ENCODE measurements around the gene DSCAML1. TPM values are rescaled to one million over a fixed set of nuclear protein-coding genes. Genes with fewer than 3 reads are reported as not detected.
"Not testable (repeated sequence)": the region's sequence is repeated elsewhere in the genome, so short reads cannot be mapped to it uniquely, and the experiment has no call there.

The DSCAML1 gene
- total and polyA plus RNA-seq, 4 experiments from 2014 or later, result 1.00 to 1.0 TPM; not detected in 2

- peaks cover 21% of the 10 kb centered on the region for H3K4me1 ChIP-seq (ENCODE audit: insufficient read depth, low read length)
- intact Hi-C loops (cut with micrococcal nuclease); H3K9me3 ChIP-seq (ENCODE audit: control insufficient read depth in 1 of 2, low read length in 2 of 2); H3K27ac ChIP-seq (ENCODE audit: low read depth, low read length); H3K27me3 Mint-ChIP-seq; H3K36me3 Mint-ChIP-seq; H3K9me3 Mint-ChIP-seq; H3K4me3 ChIP-seq (ENCODE audit: low read length in 2 of 2); DNase-seq; H3K27me3 ChIP-seq (ENCODE audit: insufficient read depth, low read length); H3K36me3 ChIP-seq (ENCODE audit: insufficient read depth, low read length): not testable (repeated sequence)
- Mint-ChIP-seq H3K27ac (peak overlapping the region in 2 of 7 donors; percentile 14 to 15), H3K4me3 (peak overlapping the region in 5 of 8 donors; percentile 5 to 67 (median 46)), H3K4me1 (peaks cover 17 to 40% (median 23%) of the 10 kb centered on the region in 4 donors)
- ChIA-PET CTCF (ENCODE audit: partially characterized antibody) (interaction anchor here (1.3 to 11.7 kb wide), 5 partner anchors 11 to 384 kb away, joined by 5 to 440 read pairs (median 127); partner anchors contain the start of gene FXYD2), POLR2A (ENCODE audit: partially characterized antibody) (interaction anchor here (3.1 to 3.2 kb wide), 2 partner anchors 7 to 137 kb away, joined by 15 to 35 read pairs; no protein-coding TSS in a partner anchor)
Measured at GRCh38 chr11:117810056-117810451, 13.0 kb upstream of the DSCAML1 start.

- DNase-seq, result peak in 3 of 5 donors; percentile 27 to 39 (median 30)
- Mint-ChIP-seq H3K36me3 (no peaks in the 10 kb centered on the region), H3K27ac (peak overlapping the region in 4 of 7 donors; percentile 14 to 68 (median 32)), H3K4me1 (peaks cover 11 to 33% (median 17%) of the 10 kb centered on the region in 4 donors), H3K4me3 (peak overlapping the region in 6 of 8 donors; percentile 3 to 67 (median 28)), H3K9me3 (no peaks in the 10 kb centered on the region), H3K27me3 (peaks cover 0 to 3% of the 10 kb centered on the region in 2 donors)
- H3K27me3 ChIP-seq (ENCODE audit: insufficient read depth, low read length), result no peaks in the 10 kb centered on the region
- peaks cover 15% of the 10 kb centered on the region for H3K4me1 ChIP-seq (ENCODE audit: insufficient read depth, low read length)
- H3K27ac ChIP-seq (ENCODE audit: low read depth, low read length), result no peak overlapping the region
- ChIA-PET CTCF (ENCODE audit: partially characterized antibody) (interaction anchor here (0.9 to 11.7 kb wide), 10 partner anchors 9 to 383 kb away, joined by 3 to 440 read pairs (median 28); partner anchors contain the start of genes FXYD2 and IL10RA), POLR2A (ENCODE audit: partially characterized antibody) (interaction anchor here (2.0 to 3.2 kb wide), 4 partner anchors 7 to 243 kb away, joined by 5 to 35 read pairs (median 14); no protein-coding TSS in a partner anchor)
- no peaks in the 10 kb centered on the region for H3K36me3 ChIP-seq (ENCODE audit: insufficient read depth, low read length)
- intact Hi-C loops (cut with micrococcal nuclease), result no loop called here
- H3K4me3 ChIP-seq (ENCODE audit: low read length in 2 of 2), result no peak overlapping the region
- no peaks in the 10 kb centered on the region for H3K9me3 ChIP-seq (ENCODE audit: control insufficient read depth in 1 of 2, low read length in 2 of 2)
Measured at GRCh38 chr11:117809236-117810055, 12.4 kb upstream of the DSCAML1 start.

GRCh38 chr11:117808784-117809183 is 11.8 kb upstream of the DSCAML1 start:
- ChIA-PET CTCF (ENCODE audit: partially characterized antibody) (interaction anchor here (0.9 to 11.7 kb wide), 15 partner anchors 8 to 382 kb away, joined by 3 to 440 read pairs (median 10); partner anchors contain the start of genes DSCAML1, FXYD2 and IL10RA), POLR2A (ENCODE audit: partially characterized antibody) (interaction anchor here (1.0 to 3.2 kb wide), 8 partner anchors 8 to 244 kb away, joined by 3 to 35 read pairs (median 7); no protein-coding TSS in a partner anchor)
- Histone ChIP-seq H3K27me3 (ENCODE audit: insufficient read depth, low read length) (no peaks in the 10 kb centered on the region), H3K27ac (ENCODE audit: low read depth, low read length) (no peak overlapping the region), H3K4me1 (ENCODE audit: insufficient read depth, low read length) (peaks cover 10% of the 10 kb centered on the region), H3K36me3 (ENCODE audit: insufficient read depth, low read length) (no peaks in the 10 kb centered on the region), H3K9me3 (ENCODE audit: control insufficient read depth in 1 of 2, low read length in 2 of 2) (no peaks in the 10 kb centered on the region), H3K4me3 (ENCODE audit: low read length in 2 of 2) (no peak overlapping the region)
- H3K36me3 Mint-ChIP-seq, result no peaks in the 10 kb centered on the region
- peak overlapping the region in 1 of 8 donors; percentile 5 for H3K4me3 Mint-ChIP-seq
- peaks cover 9 to 27% (median 13%) of the 10 kb centered on the region in 4 donors for H3K4me1 Mint-ChIP-seq
- H3K9me3 Mint-ChIP-seq, result no peaks in the 10 kb centered on the region
- H3K27ac Mint-ChIP-seq, result no peak overlapping the region
- no peak for DNase-seq
- peaks cover 0 to 3% of the 10 kb centered on the region in 2 donors for H3K27me3 Mint-ChIP-seq
- intact Hi-C loops (cut with micrococcal nuclease), result no loop called here

GRCh38 chr11:117807482-117808327 is 10.7 kb upstream of the DSCAML1 start:
- ChIA-PET CTCF (ENCODE audit: partially characterized antibody) (interaction anchor here (0.6 to 11.7 kb wide), 36 partner anchors 10 to 384 kb away, joined by 3 to 440 read pairs (median 4); partner anchors contain the start of genes DSCAML1, FXYD2 and IL10RA), POLR2A (ENCODE audit: partially characterized antibody) (interaction anchor here (0.5 to 3.2 kb wide), 15 partner anchors 9 to 592 kb away, joined by 3 to 35 read pairs (median 4); partner anchors contain the start of gene IL10RA)
- H3K27me3 Mint-ChIP-seq, result peaks cover 0 to 3% of the 10 kb centered on the region in 2 donors
- Histone ChIP-seq H3K27me3 (ENCODE audit: insufficient read depth, low read length) (no peaks in the 10 kb centered on the region), H3K36me3 (ENCODE audit: insufficient read depth, low read length) (no peaks in the 10 kb centered on the region), H3K9me3 (ENCODE audit: control insufficient read depth in 1 of 2, low read length in 2 of 2) (no peaks in the 10 kb centered on the region), H3K4me1 (ENCODE audit: insufficient read depth, low read length) (peaks cover 10% of the 10 kb centered on the region), H3K4me3 (ENCODE audit: low read length in 2 of 2) (no peak overlapping the region), H3K27ac (ENCODE audit: low read depth, low read length) (no peak overlapping the region)
- no peaks in the 10 kb centered on the region for H3K36me3 Mint-ChIP-seq
- H3K27ac Mint-ChIP-seq, result peak overlapping the region in 1 of 7 donors; percentile 45
- peaks cover 7 to 17% (median 10%) of the 10 kb centered on the region in 4 donors for H3K4me1 Mint-ChIP-seq
- intact Hi-C loops (cut with micrococcal nuclease), result loop anchor here (1.0 kb wide), 4 partner anchors 10 to 364 kb away; no protein-coding TSS in a partner anchor
- H3K9me3 Mint-ChIP-seq, result no peaks in the 10 kb centered on the region
- peak; percentile 58 to 70 (median 62) for DNase-seq
- no peak overlapping the region for H3K4me3 Mint-ChIP-seq

- H3K9me3 ChIP-seq (ENCODE audit: control insufficient read depth in 1 of 2, low read length in 2 of 2), result no peaks in the 10 kb centered on the region
- H3K27me3 Mint-ChIP-seq, result peaks cover 0 to 3% of the 10 kb centered on the region in 2 donors
- POLR2A ChIA-PET (ENCODE audit: partially characterized antibody), result interaction anchor here (0.5 to 3.2 kb wide), 8 partner anchors 10 to 592 kb away, joined by 3 to 35 read pairs (median 6); partner anchors contain the start of gene IL10RA
- peaks cover 7 to 13% (median 10%) of the 10 kb centered on the region in 4 donors for H3K4me1 Mint-ChIP-seq
- peaks cover 10% of the 10 kb centered on the region for H3K4me1 ChIP-seq (ENCODE audit: insufficient read depth, low read length)
- no peak for DNase-seq
- H3K9me3 Mint-ChIP-seq, result no peaks in the 10 kb centered on the region
- H3K4me3 Mint-ChIP-seq, result no peak overlapping the region
- H3K36me3 Mint-ChIP-seq, result no peaks in the 10 kb centered on the region
- CTCF ChIA-PET (ENCODE audit: partially characterized antibody), result interaction anchor here (1.0 to 11.7 kb wide), 22 partner anchors 9 to 381 kb away, joined by 3 to 440 read pairs (median 9); partner anchors contain the start of genes DSCAML1, FXYD2 and IL10RA
- H3K27ac Mint-ChIP-seq, result no peak overlapping the region
- H3K27ac ChIP-seq (ENCODE audit: low read depth, low read length), result no peak overlapping the region
- H3K36me3 ChIP-seq (ENCODE audit: insufficient read depth, low read length), result no peaks in the 10 kb centered on the region
- no peak overlapping the region for H3K4me3 ChIP-seq (ENCODE audit: low read length in 2 of 2)
- intact Hi-C loops (cut with micrococcal nuclease), result loop anchor here (1.0 kb wide), 4 partner anchors 10 to 364 kb away; no protein-coding TSS in a partner anchor
- H3K27me3 ChIP-seq (ENCODE audit: insufficient read depth, low read length), result no peaks in the 10 kb centered on the region
Measured at GRCh38 chr11:117806846-117807245, 9.8 kb upstream of the DSCAML1 start.

GRCh38 chr11:117805045-117805444 is 8.0 kb upstream of the DSCAML1 start:
- Histone ChIP-seq H3K27ac (ENCODE audit: low read depth, low read length) (no peak overlapping the region), H3K36me3 (ENCODE audit: insufficient read depth, low read length) (no peaks in the 10 kb centered on the region), H3K4me1 (ENCODE audit: insufficient read depth, low read length) (peaks cover 10% of the 10 kb centered on the region), H3K9me3 (ENCODE audit: control insufficient read depth in 1 of 2, low read length in 2 of 2) (no peaks in the 10 kb centered on the region), H3K27me3 (ENCODE audit: insufficient read depth, low read length) (no peaks in the 10 kb centered on the region), H3K4me3 (ENCODE audit: low read length in 2 of 2) (no peak overlapping the region)
- DNase-seq, result no peak
- Mint-ChIP-seq H3K27me3 (peaks cover 0 to 3% of the 10 kb centered on the region in 2 donors), H3K27ac (no peak overlapping the region), H3K36me3 (no peaks in the 10 kb centered on the region), H3K4me3 (no peak overlapping the region), H3K4me1 (peaks cover 7 to 11% (median 10%) of the 10 kb centered on the region in 4 donors), H3K9me3 (no peaks in the 10 kb centered on the region)
- CTCF ChIA-PET (ENCODE audit: partially characterized antibody), result interaction anchor here (1.0 to 11.7 kb wide), 8 partner anchors 16 to 379 kb away, joined by 3 to 440 read pairs (median 4); partner anchors contain the start of gene FXYD2
- POLR2A ChIA-PET (ENCODE audit: partially characterized antibody), result no interaction called here
- intact Hi-C loops (cut with micrococcal nuclease), result no loop called here
